NCI-H2029 (cell line): ENCODE results near the gene EFNA3.

Experiments
- DNase-seq: peaks from one replicate; lab custom pipeline; 2025; lab: John Stamatoyannopoulos, UW

The EFNA3 gene

GRCh38 chr1:155133799-155134281, 55.2 kb downstream of the EFNA3 start:
- no peak for DNase-seq

GRCh38 chr1:155134322-155134721, 55.7 kb downstream of the EFNA3 start:
- no peak for DNase-seq

- DNase-seq, result peak; percentile 73
Observed at GRCh38 chr1:155134880-155135414, 56.3 kb downstream of the EFNA3 start.

GRCh38 chr1:155135415-155136028, 56.9 kb downstream of the EFNA3 start, which contains the start of gene SLC50A1:
TSS of gene SLC50A1 (plus strand) at chr1:155135852. CDS start at chr1:155135912, 60 bp downstream.
- peak; percentile 92 for DNase-seq

- no peak for DNase-seq
Observed at GRCh38 chr1:155136748-155137147, 58.1 kb downstream of the EFNA3 start.
